T47D (cell line): ENCODE results near the gene TMEM140.
A peak's percentile ranks its signal among the peaks of the same experiment; 100 is the strongest.
"Not testable (repeated sequence)": the region's sequence is repeated elsewhere in the genome, so short reads cannot be mapped to it uniquely, and the experiment has no call there.

ENCODE experiments used
- DNase-seq, 2 experiments: peaks; one replicate each; pipeline versions ENCODE4 v3.0.0 to v3.0.0-alpha.2; 2011 to 2012; ENCODE audit warnings: low read depth in 1 of 2, low spot score in 1 of 2
- JUND ChIP-seq: IDR thresholded peaks from 2 replicates; pipeline ENCODE4 v1.6.1; 2012; ENCODE audit warnings: low read depth
- in situ Hi-C: cut with HindIII; loops from 2 replicates; pipeline ENCODE4 v1.10.0; 2016; ENCODE audit warnings: low sequenced_read_pairs, low pct_unique_long_range_greater_than_20kb

The TMEM140 gene

DNA sequence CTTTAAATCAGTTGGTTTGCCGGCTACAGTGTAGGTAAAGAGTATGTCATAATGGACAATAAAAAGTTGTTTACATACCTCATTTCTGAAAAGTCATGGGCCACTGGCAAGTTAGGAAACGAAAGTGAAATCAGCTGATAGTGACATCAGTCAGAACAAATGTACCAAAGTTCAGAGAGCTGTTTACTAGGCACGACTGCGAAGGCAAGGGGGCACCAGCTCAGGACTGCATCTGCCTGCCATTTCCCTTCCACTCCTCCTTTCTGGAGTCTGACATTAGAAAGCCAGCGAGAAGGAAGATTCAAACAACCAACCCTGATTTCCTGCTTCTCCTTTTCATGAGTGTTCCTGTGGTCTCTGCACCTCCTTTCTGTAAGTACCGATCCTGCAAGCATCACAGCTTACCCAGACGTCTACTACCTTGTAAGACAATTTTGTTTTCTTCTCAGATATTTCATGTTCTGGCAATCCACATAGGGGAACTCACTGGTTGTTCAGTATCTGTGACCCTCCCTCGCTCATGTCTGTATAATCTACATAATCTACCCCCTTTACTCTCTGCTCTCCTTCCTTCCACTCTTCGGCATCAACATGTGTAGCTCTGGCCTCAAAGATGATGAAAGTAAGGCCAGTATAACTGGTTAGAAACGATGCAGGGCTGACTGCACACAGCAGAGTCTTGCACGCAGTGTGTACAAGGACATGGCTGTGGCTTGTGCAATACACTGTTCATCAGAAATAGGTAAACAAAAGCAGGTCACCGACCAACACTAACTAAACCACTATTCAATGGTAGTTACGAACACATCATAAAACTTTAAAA lies at the start of gene TMEM140:
TSS of gene TMEM140 (plus strand) at position 174 of the 823 bp plus-strand sequence. CDS start 16,370 bp downstream, outside the sequence.
- in situ Hi-C loops, result no loop called here
- DNase-seq, result peak in 1 of 2 experiments; percentile 56

DNA sequence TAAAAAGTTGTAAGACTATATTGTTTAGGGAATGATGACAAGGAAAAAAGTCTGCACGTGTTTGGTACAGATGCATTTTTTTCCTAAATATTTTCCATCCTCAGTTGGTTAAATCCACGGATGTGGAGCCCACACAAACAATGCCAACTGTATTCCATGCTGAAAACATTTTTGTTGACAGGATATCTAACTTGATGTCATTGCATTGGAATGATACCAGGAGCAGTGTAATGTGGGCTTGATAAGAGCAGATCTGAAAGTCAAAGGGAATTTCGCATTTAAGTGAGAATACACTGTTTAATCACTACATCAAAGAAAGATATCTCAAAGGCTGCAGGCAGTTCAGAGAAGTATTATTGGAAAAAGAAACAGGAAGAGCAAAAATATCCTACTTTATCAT lies 49.5 kb upstream of the TMEM140 start:
- in situ Hi-C loops, result no loop called here
- no peak for DNase-seq
- TF ChIP-seq JUND, result no peak

More for the DNA sequence above, at the start of gene TMEM140:
- TF ChIP-seq JUND, result no peak

DNA sequence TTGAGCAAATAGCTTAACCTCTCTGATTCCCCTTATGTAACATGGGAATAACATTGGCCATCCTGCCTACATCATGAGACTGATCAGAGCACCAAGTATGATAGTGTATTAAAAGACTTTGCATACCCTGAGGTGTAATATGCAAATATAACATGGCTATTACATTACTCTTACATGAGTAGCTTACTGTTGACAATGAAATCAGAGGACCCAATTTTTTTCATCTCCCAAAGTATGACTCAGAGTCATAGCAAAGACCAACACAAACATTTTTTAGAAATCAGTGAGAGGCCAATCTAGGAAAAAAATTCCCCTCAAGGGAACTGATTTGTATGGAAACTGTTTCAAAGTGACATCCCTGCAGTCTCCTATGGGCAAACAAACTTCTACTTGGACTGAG lies 47.0 kb upstream of the TMEM140 start:
- in situ Hi-C loops, result no loop called here
- no peak for TF ChIP-seq JUND

DNA sequence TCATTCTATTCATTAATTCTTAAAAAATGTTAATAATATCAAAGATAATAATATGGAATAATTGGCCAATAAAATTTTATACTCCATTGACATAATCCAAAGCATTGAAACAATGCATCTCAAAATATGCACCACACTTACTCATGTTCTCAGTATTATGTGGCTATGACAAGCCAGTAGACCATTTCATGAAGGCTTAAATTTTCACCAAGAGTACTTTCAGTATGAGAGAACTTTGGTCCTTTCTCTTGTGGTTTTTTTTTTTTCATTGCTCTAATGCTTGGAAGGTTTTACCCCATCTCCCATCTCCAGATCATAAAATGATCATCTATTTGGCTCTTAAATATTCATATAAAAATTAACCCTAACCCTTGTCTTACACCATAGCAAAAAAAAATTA lies 45.5 kb upstream of the TMEM140 start:
- DNase-seq, result no peak
- in situ Hi-C loops, result no loop called here
- TF ChIP-seq JUND, result no peak

More for the DNA sequence above, 47.0 kb upstream of the TMEM140 start:
- no peak for DNase-seq

DNA sequence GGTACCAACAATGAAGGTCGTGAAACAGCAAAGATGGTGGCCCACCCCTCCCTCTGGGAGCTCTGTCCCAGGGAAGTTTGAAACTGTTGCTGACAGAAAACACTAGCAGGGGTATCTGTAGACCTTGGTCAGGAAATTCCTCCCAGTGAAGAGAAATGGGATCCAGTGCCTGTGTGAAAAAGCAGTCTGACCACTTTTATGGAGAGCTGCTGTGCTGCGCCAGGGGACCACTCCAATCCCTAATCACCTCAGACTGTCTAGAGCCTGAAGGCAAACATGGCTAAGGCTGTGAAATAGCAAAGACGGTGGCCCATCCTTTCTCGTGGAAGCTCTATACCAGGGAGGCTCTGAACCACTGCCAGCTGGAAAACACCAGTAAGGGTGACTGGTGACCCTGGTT lies 38.3 kb upstream of the TMEM140 start:
- in situ Hi-C loops, result no loop called here
- no peak for TF ChIP-seq JUND
- DNase-seq, result no peak

DNA sequence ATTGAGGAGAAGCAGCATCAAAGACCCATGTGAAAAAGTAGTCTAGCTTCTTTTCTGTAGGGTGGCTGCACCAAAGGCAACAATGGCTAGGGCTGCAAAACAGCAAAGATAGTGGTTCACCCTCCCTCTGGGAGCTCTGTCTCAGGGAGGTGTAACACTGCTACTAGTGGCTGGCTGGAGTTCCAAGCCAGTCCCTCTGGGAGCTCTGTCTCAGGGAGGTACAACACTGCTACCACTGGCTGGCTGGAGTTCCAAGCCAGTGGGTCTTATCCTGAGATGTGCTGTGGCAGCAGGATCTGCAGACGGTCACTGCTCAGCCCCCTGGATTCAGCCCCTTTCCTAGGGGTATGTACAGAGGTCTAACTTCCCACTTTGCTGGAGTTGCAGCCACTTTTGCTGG lies 37.9 kb upstream of the TMEM140 start:
- no peak for DNase-seq
- in situ Hi-C loops, result no loop called here
- no peak for TF ChIP-seq JUND

DNA sequence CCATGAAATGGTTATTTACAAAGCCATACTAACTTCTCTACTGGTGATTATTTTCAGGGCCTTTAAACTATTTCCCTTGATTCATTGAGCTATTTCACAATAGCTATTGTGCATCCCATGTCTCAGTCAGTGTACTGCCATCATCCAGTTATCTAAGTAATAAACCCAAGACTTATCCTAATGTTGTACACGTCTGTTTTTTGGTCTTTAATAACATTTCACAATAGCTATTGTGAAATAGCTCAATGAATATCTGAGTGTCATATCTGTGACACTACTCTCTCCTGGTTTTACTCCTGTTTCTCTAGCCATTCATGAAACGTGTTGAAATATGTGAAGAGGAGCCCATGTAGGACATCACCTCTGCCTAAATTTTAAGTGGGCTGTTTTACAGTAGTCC lies 36.5 kb upstream of the TMEM140 start:
- in situ Hi-C loops, result no loop called here
- TF ChIP-seq JUND, result no peak
- DNase-seq, result no peak

DNA sequence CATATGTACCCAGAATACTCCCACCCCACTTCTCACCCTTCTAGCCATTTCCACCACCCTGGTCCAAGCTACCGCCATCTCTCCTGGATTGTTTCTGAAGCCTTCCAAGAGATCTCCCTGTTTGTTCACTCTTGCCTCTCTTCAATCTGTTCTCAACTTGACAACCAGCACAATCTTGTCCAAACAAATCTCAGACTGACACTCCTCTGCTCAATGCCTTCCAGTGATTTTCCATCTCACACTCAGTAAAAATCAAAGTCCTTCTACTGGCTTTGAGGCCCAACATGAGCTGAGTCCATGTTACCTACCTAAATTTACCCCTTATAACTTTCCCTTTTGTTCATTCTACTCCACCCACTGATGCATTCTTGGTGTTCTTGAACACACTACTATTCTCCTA lies 33.2 kb upstream of the TMEM140 start:
- in situ Hi-C loops, result no loop called here
- TF ChIP-seq JUND, result no peak
- no peak for DNase-seq

DNA sequence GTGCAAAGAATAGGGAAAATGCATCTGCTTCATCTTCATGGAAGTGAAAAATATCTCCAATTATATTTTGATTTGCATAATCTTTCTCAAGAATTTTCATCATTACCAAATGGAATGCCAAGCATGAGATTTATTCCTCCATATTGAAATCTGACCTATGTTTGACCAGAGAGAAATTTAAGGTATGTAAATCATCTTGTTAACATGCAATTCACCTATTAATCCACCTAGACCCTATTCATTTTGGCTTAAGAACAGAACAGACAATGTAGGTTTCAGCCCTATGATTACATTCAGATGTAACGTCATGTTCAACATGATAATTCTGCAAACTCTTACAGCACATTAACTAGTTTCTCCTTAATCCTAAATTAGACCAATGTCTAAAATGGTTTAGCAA lies 30.8 kb upstream of the TMEM140 start:
- in situ Hi-C loops, result no loop called here
- no peak for TF ChIP-seq JUND
- no peak for DNase-seq

DNA sequence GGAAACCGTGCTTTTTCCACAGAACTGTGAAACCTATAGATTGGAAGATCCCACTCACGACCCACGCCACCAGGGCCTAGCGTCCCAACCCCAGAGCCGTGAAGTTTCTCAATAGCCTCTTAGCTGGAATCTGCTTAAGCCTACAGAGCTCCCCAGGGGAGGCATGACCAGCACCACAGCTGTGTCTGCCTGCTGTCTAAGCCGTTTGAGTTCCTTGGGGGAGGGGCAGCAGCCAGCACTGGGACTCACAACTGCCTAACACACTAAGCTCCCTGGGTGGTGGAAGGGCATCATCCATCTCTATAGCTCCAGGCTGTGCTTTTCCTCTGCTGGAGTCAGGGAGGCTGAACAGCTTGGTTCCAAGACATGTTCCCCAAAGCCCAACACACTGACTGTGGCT lies 26.0 kb upstream of the TMEM140 start:
- in situ Hi-C loops, result no loop called here
- TF ChIP-seq JUND, result no peak
- no peak for DNase-seq

DNA sequence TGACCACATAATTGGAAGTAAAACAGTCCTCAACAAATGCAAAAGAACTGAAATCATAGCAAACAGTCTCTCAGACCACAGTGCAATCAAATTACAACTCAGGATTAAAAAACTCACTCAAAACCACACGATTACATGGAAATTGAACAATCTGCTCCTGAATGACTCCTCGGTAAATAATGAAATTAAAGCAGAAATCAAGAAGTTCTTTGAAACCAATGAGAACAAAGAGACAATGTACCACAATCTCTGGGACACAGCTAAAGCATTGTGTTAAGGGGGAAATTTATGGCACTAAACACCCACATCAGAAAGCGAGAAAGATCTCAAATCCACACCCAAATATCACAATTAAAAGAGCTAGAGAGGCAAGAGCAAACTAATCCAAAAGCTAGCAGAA lies 23.2 kb upstream of the TMEM140 start:
- in situ Hi-C loops, DNase-seq: not testable (repeated sequence)

DNA sequence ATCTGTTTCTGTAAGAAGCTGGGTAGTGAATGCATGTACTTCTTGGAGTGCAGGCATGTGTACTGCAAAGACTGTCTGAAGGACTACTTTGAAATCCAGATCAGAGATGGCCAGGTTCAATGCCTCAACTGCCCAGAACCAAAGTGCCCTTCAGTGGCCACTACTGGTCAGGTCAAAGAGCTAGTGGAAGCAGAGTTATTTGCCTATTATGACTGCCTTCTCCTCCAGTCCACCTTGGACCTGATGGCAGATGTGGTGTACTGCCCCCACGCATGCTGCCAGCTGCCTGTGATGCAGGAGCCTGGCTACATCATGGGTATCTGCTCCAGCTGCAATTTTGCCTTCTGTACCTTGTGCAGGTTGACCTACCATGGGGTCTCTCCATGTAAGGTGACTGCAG lies 18.9 kb upstream of the TMEM140 start:
- in situ Hi-C loops, result no loop called here
- no peak for TF ChIP-seq JUND
- DNase-seq, result no peak

DNA sequence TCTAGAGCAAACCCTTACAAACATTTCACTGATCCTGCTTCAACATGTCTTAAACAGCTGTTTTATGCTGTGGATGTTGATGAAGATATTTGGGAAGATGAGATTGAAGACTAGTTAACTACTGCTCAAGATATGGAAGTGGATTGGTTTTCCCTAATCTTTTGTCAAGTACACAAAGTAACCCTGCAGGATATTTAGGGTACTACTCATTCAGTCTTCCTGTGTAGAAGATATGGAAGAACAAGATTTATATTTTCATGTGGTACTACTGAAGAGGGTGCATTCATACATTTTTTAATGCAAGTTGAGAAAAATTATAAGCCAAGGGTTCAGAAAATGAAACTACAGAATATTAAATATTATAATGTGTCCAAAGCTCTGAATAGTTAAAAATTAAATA lies 18.3 kb upstream of the TMEM140 start:
- no peak for DNase-seq
- in situ Hi-C loops, result no loop called here
- TF ChIP-seq JUND, result no peak
